Kidney (tissue), 14 donors: ENCODE measurements around the gene FAF1. TPM values are rescaled to one million over a fixed set of nuclear protein-coding genes. Genes with fewer than 3 reads are reported as not detected.
"Not testable (repeated sequence)": the region's sequence is repeated elsewhere in the genome, so short reads cannot be mapped to it uniquely, and the experiment has no call there.

Experiments
- DNase-seq, 5 donors: peaks; one replicate each; pipeline ENCODE4 v3.0.0-alpha.2; 2013 to 2020
- FAIRE-seq: peaks from 2 replicates; lab custom pipeline; 2012; peaks lifted over from hg19 to GRCh38; lab: Jason Lieb, UNC
- H3K27ac ChIP-seq, 2 donors: one replicate each; pipeline ENCODE4 v1.7.0; 2013; ENCODE audit warnings: low read depth in 2 of 2, low read length in 2 of 2, inconsistent platforms in 1 of 2
- H3K27me3 ChIP-seq: one replicate; pipeline ENCODE4 v1.7.1; 2013; ENCODE audit warnings: low read length, inconsistent platforms; ENCODE audit not compliant: control insufficient read depth, insufficient read depth
- H3K36me3 ChIP-seq, 3 donors: one replicate each; pipeline versions ENCODE4 v1.7.0 to v1.7.1; 2013; ENCODE audit warnings: low read length in 3 of 3, control low read depth in 1 of 3, inconsistent platforms in 1 of 3; ENCODE audit not compliant: insufficient read depth in 3 of 3, control insufficient read depth in 2 of 3
- H3K4me1 ChIP-seq, 3 donors: one replicate each; pipeline versions ENCODE4 v1.7.0 to v1.7.1; 2013; ENCODE audit warnings: low read length in 3 of 3, inconsistent platforms in 1 of 3, low read depth in 1 of 3; ENCODE audit not compliant: control insufficient read depth in 2 of 3, insufficient read depth in 2 of 3
- H3K4me3 ChIP-seq, 3 donors: one replicate each; pipeline versions ENCODE4 v1.7.0 to v1.8.1; 2013; ENCODE audit warnings: low read length in 3 of 3, control low read depth in 1 of 3, inconsistent platforms in 1 of 3
- H3K9ac ChIP-seq, 3 donors: one replicate each; pipeline versions ENCODE4 v1.7.0 to v1.7.1; 2013; ENCODE audit warnings: low read length in 3 of 3, control low read depth in 1 of 3, inconsistent platforms in 1 of 3
- H3K9me3 ChIP-seq, 3 donors: one replicate each; pipeline versions ENCODE4 v1.7.0 to v1.7.1; 2013; ENCODE audit warnings: low read length in 3 of 3, control low read depth in 1 of 3, inconsistent platforms in 1 of 3; ENCODE audit not compliant: control insufficient read depth in 2 of 3, insufficient read depth in 1 of 3
- CTCF ChIP-seq: IDR thresholded peaks from 3 replicates; pipeline ENCODE4 v1.5.1; 2012; ENCODE audit warnings: mild to moderate bottlenecking, moderate library complexity, borderline replicate concordance; ENCODE audit not compliant: insufficient read depth; ENCODE audit errors: extremely low read depth
- intact Hi-C: fragments of 100-400 bp; cut with DNase I; formaldehyde crosslinking; loops from one replicate; pipeline ENCODE4 v1.11.1; 2022
- polyA plus RNA-seq: library from polyadenylated mRNA; stranded (reverse); fragments of 350-450 nt; fragmentation: Illumina TruSeq; extraction: RNeasy Lipid Tissue Mini Kit (QIAGEN cat#74804); gene quantifications from one replicate; pipeline ENCODE4 v1.2.3, GENCODE V29; 2014; ENCODE audit warnings: low read depth, low replicate concordance; ENCODE audit not compliant: insufficient read depth
- total RNA-seq: library from RNA; stranded (reverse); fragmentation: NEBNext Ultra II Directional; extraction: Animal tissue kit (Norgen Biotek cat#: 25700); gene quantifications from one replicate; pipeline ENCODE4 v1.2.1, GENCODE V29; 2021
- donor health status: control.
- donor health status: control.
- donor health status: control.
- donor health status: control.
- donor health status: control.
- donor health status: DM: yes; HTN: yes; CAD: no.
- donor health status: Normal renal cell carcinoma (clear cell type).

The FAF1 gene
- total and polyA plus RNA-seq, 2 donors from 2014 or later = 50.1 to 72.8 TPM

- TF ChIP-seq CTCF = peak; percentile 46
- peak overlapping the region in 2 of 3 donors; percentile 36 to 50 for H3K4me3 ChIP-seq
- no peaks in the 10 kb centered on the region for H3K27me3 ChIP-seq
- peak overlapping the region in 1 of 3 donors; percentile 43 for H3K9ac ChIP-seq
- no peak overlapping the region for H3K27ac ChIP-seq
- H3K36me3 ChIP-seq = no peaks in the 10 kb centered on the region
- intact Hi-C loops = no loop called here
- H3K4me1 ChIP-seq = no peaks in the 10 kb centered on the region
- FAIRE-seq (peak; percentile 17), DNase-seq (peak in 4 of 5 donors; percentile 28 to 68 (median 42))
- H3K9me3 ChIP-seq = no peaks in the 10 kb centered on the region
Observed at GRCh38 chr1:50873458-50874187, 86.4 kb downstream of the FAF1 start.

GRCh38 chr1:50864845-50865244 lies 95.2 kb downstream of the FAF1 start:
- H3K36me3 ChIP-seq, FAIRE-seq, H3K9ac ChIP-seq, intact Hi-C loops, H3K4me1 ChIP-seq, DNase-seq, H3K9me3 ChIP-seq, H3K27me3 ChIP-seq, H3K27ac ChIP-seq, H3K4me3 ChIP-seq: not testable (repeated sequence)

GRCh38 chr1:50861772-50862171 lies 98.3 kb downstream of the FAF1 start:
- H3K27me3 ChIP-seq = no peaks in the 10 kb centered on the region
- no peak overlapping the region for H3K27ac ChIP-seq
- no peak for TF ChIP-seq CTCF
- intact Hi-C loops = no loop called here
- no peak for DNase-seq
- no peaks in the 10 kb centered on the region for H3K4me1 ChIP-seq
- H3K9ac ChIP-seq = no peak overlapping the region
- no peaks in the 10 kb centered on the region for H3K36me3 ChIP-seq
- peaks cover 3 to 14% (median 3%) of the 10 kb centered on the region in 3 donors for H3K9me3 ChIP-seq
- no peak for FAIRE-seq
- no peak overlapping the region for H3K4me3 ChIP-seq

- intact Hi-C loops = no loop called here
Observed at GRCh38 chr1:50860702-50861101, 99.4 kb downstream of the FAF1 start.

More at GRCh38 chr1:50860702-50861101, 99.4 kb downstream of the FAF1 start:
- Histone ChIP-seq H3K9ac (no peak overlapping the region), H3K9me3 (peaks cover 3 to 14% (median 3%) of the 10 kb centered on the region in 3 donors), H3K36me3 (no peaks in the 10 kb centered on the region), H3K27ac (no peak overlapping the region), H3K4me3 (no peak overlapping the region), H3K27me3 (no peaks in the 10 kb centered on the region), H3K4me1 (no peaks in the 10 kb centered on the region)
- no peak for FAIRE-seq
- no peak for TF ChIP-seq CTCF
- no peak for DNase-seq
